ENCODE measurements around the gene NOLC1. TPM values are rescaled to one million over a fixed set of nuclear protein-coding genes. Genes with fewer than 3 reads are reported as not detected.

The NOLC1 gene
- total RNA-seq, 4 donors from 2014 or later = 47.8 to 94.9 (median 77.9) TPM

- Histone ChIP-seq H3K27ac (no peak overlapping the region), H3K27me3 (no peaks in the 10 kb centered on the region), H3K9me3 (no peaks in the 10 kb centered on the region), H3K36me3 (peaks cover 92% of the 10 kb centered on the region), H3K4me3 (no peak overlapping the region), H3K4me1 (no peaks in the 10 kb centered on the region)
- no peak for TF ChIP-seq POLR2A (IDR thresholded peaks at IDR 0.05)
- TF ChIP-seq, protein P1, sequence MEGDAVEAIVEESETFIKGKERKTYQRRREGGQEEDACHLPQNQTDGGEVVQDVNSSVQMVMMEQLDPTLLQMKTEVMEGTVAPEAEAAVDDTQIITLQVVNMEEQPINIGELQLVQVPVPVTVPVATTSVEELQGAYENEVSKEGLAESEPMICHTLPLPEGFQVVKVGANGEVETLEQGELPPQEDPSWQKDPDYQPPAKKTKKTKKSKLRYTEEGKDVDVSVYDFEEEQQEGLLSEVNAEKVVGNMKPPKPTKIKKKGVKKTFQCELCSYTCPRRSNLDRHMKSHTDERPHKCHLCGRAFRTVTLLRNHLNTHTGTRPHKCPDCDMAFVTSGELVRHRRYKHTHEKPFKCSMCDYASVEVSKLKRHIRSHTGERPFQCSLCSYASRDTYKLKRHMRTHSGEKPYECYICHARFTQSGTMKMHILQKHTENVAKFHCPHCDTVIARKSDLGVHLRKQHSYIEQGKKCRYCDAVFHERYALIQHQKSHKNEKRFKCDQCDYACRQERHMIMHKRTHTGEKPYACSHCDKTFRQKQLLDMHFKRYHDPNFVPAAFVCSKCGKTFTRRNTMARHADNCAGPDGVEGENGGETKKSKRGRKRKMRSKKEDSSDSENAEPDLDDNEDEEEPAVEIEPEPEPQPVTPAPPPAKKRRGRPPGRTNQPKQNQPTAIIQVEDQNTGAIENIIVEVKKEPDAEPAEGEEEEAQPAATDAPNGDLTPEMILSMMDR (IDR thresholded peaks at IDR 0.05) = no peak
- WGBS = 95% methylated on average over 5 of the region's 5 CpGs
- no peak for DNase-seq (ENCODE audit: low spot score in 2 of 2)
These were observed 6.9 kb downstream of the NOLC1 start for GRCh38 chr10:102159051-102159597.

- TF ChIP-seq, protein P1 (IDR thresholded peaks at IDR 0.05) = no peak
- TF ChIP-seq POLR2A (IDR thresholded peaks at IDR 0.05) (no peak), POLR2AphosphoS5 (IDR thresholded peaks at IDR 0.05) (no peak), EP300 (IDR thresholded peaks at IDR 0.05) (no peak)
- no peaks in the 10 kb centered on the region for H3K27me3 ChIP-seq
- H3K9me3 ChIP-seq = no peaks in the 10 kb centered on the region
- no peak for DNase-seq (ENCODE audit: low spot score in 2 of 2)
- no peak overlapping the region for H3K27ac ChIP-seq
- WGBS = 95% methylated on average over 4 of the region's 4 CpGs
- no peak overlapping the region for H3K4me3 ChIP-seq
- H3K36me3 ChIP-seq = peaks cover 94% of the 10 kb centered on the region
- H3K4me1 ChIP-seq = no peaks in the 10 kb centered on the region
These were observed 7.6 kb downstream of the NOLC1 start for GRCh38 chr10:102159831-102160230.

DNA sequence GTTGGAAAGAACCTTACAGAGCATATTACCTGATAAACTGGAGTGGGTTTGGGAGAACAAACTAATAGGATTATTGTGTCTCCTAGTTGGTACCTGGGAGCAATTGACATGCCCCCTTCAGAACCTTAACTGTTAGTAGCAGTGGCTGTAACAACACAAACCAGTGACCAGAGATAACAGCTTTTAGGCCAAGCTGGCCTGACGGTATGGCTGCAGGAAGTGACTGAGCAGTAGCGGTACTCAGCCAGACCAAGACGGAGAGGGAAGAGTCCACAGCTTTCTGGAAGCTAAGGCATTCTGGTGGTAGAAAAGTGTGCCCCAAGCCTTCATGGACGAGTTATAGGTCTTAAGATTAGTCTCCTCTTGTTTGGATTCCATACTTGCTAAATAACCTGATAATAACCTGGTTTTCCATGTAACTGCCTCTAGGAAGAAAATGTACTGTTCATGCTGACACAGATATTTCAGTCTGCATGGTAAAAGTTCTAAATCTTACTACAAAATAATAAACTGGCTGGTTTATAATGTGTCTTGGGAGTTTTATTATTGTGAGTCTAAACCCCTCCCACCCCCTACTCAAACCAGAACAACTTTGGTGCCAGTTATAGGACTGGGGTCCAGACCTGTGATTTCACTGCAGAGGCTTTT is 11.3 kb downstream of the NOLC1 start:
- DNase-seq (ENCODE audit: low spot score in 2 of 2) = no peak
- no peak overlapping the region for H3K27ac ChIP-seq
- no peaks in the 10 kb centered on the region for H3K27me3 ChIP-seq
- peaks cover 59% of the 10 kb centered on the region for H3K36me3 ChIP-seq
- WGBS = 83% methylated on average over 4 of the region's 4 CpGs
- no peak overlapping the region for H3K4me3 ChIP-seq
- no peaks in the 10 kb centered on the region for H3K9me3 ChIP-seq
- H3K4me1 ChIP-seq = peaks cover 3% of the 10 kb centered on the region
- TF ChIP-seq EP300 (IDR thresholded peaks at IDR 0.05) (no peak), POLR2A (IDR thresholded peaks at IDR 0.05) (no peak), POLR2AphosphoS5 (IDR thresholded peaks at IDR 0.05) (no peak)
- TF ChIP-seq, protein P1 (IDR thresholded peaks at IDR 0.05) = no peak

DNA sequence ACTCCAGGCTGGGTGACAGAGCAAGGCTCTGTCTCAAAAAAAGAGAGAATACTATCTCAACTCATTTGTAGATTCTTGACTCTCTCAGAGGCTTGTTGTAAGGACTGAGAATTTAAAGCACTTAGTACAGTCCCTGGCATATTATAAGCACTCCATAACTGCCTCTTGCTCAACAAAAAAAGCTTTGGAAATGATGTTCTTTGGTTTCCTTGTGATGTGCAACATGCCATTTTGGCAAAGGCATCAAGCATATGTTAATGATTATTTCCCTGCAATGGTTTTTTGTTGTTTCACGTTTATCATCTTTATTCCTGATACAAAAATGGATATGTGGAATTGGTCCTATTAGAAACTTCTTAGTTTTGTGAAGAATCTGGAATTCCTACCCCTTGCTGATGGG is 15.7 kb downstream of the NOLC1 start:
- WGBS = 38% methylated on average over 1 of the region's 1 CpG
- Histone ChIP-seq H3K9me3 (no peaks in the 10 kb centered on the region), H3K27ac (no peak overlapping the region), H3K27me3 (no peaks in the 10 kb centered on the region), H3K36me3 (peaks cover 15% of the 10 kb centered on the region), H3K4me3 (no peak overlapping the region), H3K4me1 (peaks cover 8% of the 10 kb centered on the region)
- TF ChIP-seq POLR2A (IDR thresholded peaks at IDR 0.05) (no peak), POLR2AphosphoS5 (IDR thresholded peaks at IDR 0.05) (no peak), EP300 (IDR thresholded peaks at IDR 0.05) (no peak)
- TF ChIP-seq, protein P1 (IDR thresholded peaks at IDR 0.05) = no peak
- DNase-seq (ENCODE audit: low spot score in 2 of 2) = no peak

DNA sequence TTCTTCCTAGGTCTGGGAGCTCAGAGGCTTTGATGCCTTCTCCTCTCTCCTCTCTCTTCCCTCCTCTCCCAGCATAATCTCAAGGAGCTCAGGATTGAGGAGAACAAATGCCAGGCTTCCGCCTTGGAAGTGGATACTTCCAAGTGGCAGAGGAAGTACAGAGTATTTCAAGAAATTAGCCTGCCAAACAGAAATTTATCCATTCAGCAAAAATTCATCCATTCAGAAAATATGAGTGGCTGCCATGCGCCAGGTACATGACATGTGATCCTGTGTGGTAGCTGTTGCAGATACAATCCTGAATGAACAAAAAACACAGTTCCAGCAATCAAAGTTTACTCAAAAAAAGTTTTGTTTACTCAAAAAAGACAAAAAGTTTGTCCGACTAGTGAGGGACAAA is 18.4 kb downstream of the NOLC1 start:
- H3K9me3 ChIP-seq = no peaks in the 10 kb centered on the region
- no peak overlapping the region for H3K27ac ChIP-seq
- WGBS = 78% methylated on average over 3 of the region's 3 CpGs
- H3K27me3 ChIP-seq = no peaks in the 10 kb centered on the region
- no peak for DNase-seq (ENCODE audit: low spot score in 2 of 2)
- TF ChIP-seq POLR2AphosphoS5 (IDR thresholded peaks at IDR 0.05) = no peak
- TF ChIP-seq EP300 (IDR thresholded peaks at IDR 0.05) = no peak
- TF ChIP-seq, protein P1 (IDR thresholded peaks at IDR 0.05) = no peak
- no peak for TF ChIP-seq POLR2A (IDR thresholded peaks at IDR 0.05)
- no peaks in the 10 kb centered on the region for H3K36me3 ChIP-seq
- no peak overlapping the region for H3K4me3 ChIP-seq
- H3K4me1 ChIP-seq = peaks cover 8% of the 10 kb centered on the region

Data from suprapubic skin (tissue), 4 donors.